ENCODE results near the gene MAP10. TPM values are rescaled to one million over a fixed set of nuclear protein-coding genes. Genes with fewer than 3 reads are reported as not detected.

MAP10 gene
- total RNA-seq, 2 experiments from 2014 or later = 1.3 to 1.5 TPM

- no peak for DNase-seq
- no peak overlapping the region for H3K4me3 Mint-ChIP-seq
- no peaks in the 10 kb centered on the region for H3K9me3 Mint-ChIP-seq
- no peak overlapping the region for H3K27ac Mint-ChIP-seq
- CTCF ChIA-PET = no interaction called here
- intact Hi-C loops (cut with micrococcal nuclease) = no loop called here
- no peaks in the 10 kb centered on the region for H3K27me3 Mint-ChIP-seq
- POLR2A ChIA-PET = no interaction called here
- H3K4me1 Mint-ChIP-seq (ENCODE audit: low read depth) = peaks cover 11% of the 10 kb centered on the region
- TF ChIP-seq, protein P1, sequence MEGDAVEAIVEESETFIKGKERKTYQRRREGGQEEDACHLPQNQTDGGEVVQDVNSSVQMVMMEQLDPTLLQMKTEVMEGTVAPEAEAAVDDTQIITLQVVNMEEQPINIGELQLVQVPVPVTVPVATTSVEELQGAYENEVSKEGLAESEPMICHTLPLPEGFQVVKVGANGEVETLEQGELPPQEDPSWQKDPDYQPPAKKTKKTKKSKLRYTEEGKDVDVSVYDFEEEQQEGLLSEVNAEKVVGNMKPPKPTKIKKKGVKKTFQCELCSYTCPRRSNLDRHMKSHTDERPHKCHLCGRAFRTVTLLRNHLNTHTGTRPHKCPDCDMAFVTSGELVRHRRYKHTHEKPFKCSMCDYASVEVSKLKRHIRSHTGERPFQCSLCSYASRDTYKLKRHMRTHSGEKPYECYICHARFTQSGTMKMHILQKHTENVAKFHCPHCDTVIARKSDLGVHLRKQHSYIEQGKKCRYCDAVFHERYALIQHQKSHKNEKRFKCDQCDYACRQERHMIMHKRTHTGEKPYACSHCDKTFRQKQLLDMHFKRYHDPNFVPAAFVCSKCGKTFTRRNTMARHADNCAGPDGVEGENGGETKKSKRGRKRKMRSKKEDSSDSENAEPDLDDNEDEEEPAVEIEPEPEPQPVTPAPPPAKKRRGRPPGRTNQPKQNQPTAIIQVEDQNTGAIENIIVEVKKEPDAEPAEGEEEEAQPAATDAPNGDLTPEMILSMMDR (IDR thresholded peaks at IDR 0.05) = no peak
- ATAC-seq = no peak
- no peaks in the 10 kb centered on the region for H3K36me3 Mint-ChIP-seq (ENCODE audit: low read depth)
These were observed 7.2 kb upstream of the MAP10 start for GRCh38 chr1:232797856-232798510.

- Mint-ChIP-seq H3K9me3 (no peaks in the 10 kb centered on the region), H3K4me1 (ENCODE audit: low read depth) (peaks cover 2% of the 10 kb centered on the region), H3K36me3 (ENCODE audit: low read depth) (no peaks in the 10 kb centered on the region), H3K27ac (no peak overlapping the region), H3K27me3 (no peaks in the 10 kb centered on the region), H3K4me3 (no peak overlapping the region)
- DNase-seq (no peak), ATAC-seq (no peak)
- ChIA-PET POLR2A (no interaction called here), CTCF (no interaction called here)
- TF ChIP-seq, protein P1 (IDR thresholded peaks at IDR 0.05) = no peak
- intact Hi-C loops (cut with micrococcal nuclease) = no loop called here
These were observed 6.3 kb upstream of the MAP10 start for GRCh38 chr1:232798920-232799319.

DNA sequence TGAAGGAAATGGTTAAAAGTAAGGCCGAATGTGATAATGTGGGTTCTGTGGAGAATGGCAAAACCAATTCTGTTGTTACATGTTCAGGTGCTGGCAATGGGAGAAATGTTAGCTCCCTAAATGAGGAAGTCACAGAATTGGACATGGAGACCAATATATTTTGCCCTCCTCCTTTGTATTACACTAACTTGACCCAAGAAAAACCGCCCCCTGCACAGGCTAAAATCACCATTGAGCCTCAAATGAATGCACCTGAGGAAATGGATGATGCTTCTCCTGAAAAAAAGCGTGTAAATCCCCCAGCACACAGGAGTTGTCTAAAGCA is 932 bp downstream of the MAP10 start:
- TF ChIP-seq, protein P1 (IDR thresholded peaks at IDR 0.05) = no peak
- ChIA-PET CTCF (interaction anchor here (1.3 to 1.5 kb wide), 2 partner anchors 13 to 179 kb away, joined by 3 to 5 read pairs; no protein-coding TSS in a partner anchor), POLR2A (interaction anchor here (1.2 kb wide), 1 partner anchor 143 kb away, joined by 3 read pairs; no protein-coding TSS in a partner anchor)
- Mint-ChIP-seq H3K36me3 (ENCODE audit: low read depth) (peaks cover 4% of the 10 kb centered on the region), H3K4me1 (ENCODE audit: low read depth) (peaks cover 6% of the 10 kb centered on the region), H3K9me3 (peaks cover 21% of the 10 kb centered on the region), H3K27ac (peak overlapping the region; percentile 67), H3K27me3 (no peaks in the 10 kb centered on the region), H3K4me3 (peak overlapping the region; percentile 72)
- ATAC-seq (no peak), DNase-seq (no peak)
- intact Hi-C loops (cut with micrococcal nuclease) = no loop called here

GRCh38 chr1:232810856-232811255 is 5.6 kb downstream of the MAP10 start:
- ChIA-PET POLR2A (no interaction called here), CTCF (interaction anchor here (1.1 kb wide), 1 partner anchor 17 kb away, joined by 3 read pairs; no protein-coding TSS in a partner anchor)
- intact Hi-C loops (cut with micrococcal nuclease) = no loop called here
- H3K36me3 Mint-ChIP-seq (ENCODE audit: low read depth) = peaks cover 4% of the 10 kb centered on the region
- DNase-seq (no peak), ATAC-seq (no peak)
- H3K27ac Mint-ChIP-seq = no peak overlapping the region
- no peaks in the 10 kb centered on the region for H3K27me3 Mint-ChIP-seq
- peaks cover 34% of the 10 kb centered on the region for H3K9me3 Mint-ChIP-seq
- TF ChIP-seq, protein P1 (IDR thresholded peaks at IDR 0.05) = no peak
- H3K4me3 Mint-ChIP-seq = no peak overlapping the region
- no peaks in the 10 kb centered on the region for H3K4me1 Mint-ChIP-seq (ENCODE audit: low read depth)

DNA sequence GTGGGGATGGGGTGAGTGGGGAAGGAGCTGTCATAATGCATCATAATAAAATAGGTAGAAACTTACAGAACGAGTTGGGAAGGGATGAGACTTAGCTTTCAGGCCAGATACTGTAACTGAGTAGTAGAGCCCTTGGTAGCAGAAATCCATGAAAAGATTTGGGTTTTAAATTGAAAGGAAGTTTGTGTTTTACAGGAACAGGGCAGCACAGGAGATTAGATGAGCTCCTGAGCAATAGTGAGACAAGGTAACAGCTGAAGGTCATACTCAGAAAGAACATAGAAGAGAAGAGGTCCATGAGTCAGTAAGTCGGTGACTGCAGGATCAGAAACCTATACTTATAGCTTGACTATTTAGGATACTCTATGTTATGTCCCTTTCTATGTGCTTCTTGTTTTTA is 7.3 kb downstream of the MAP10 start:
- H3K4me1 Mint-ChIP-seq (ENCODE audit: low read depth) = no peaks in the 10 kb centered on the region
- ChIA-PET CTCF (no interaction called here), POLR2A (no interaction called here)
- H3K9me3 Mint-ChIP-seq = peaks cover 25% of the 10 kb centered on the region
- H3K4me3 Mint-ChIP-seq = no peak overlapping the region
- intact Hi-C loops (cut with micrococcal nuclease) = no loop called here
- TF ChIP-seq, protein P1 (IDR thresholded peaks at IDR 0.05) = no peak
- no peak for DNase-seq
- H3K27ac Mint-ChIP-seq = no peak overlapping the region
- ATAC-seq = no peak
- no peaks in the 10 kb centered on the region for H3K27me3 Mint-ChIP-seq
- no peaks in the 10 kb centered on the region for H3K36me3 Mint-ChIP-seq (ENCODE audit: low read depth)

Measured in activated CD8-positive, alpha-beta T cell treated with anti-CD3 and anti-CD28 coated beads for 36 hours (primary cell).